HL-60 (cell line): Measurements from ENCODE around the gene ATG4B.

Experiments used
- CTCF ChIP-seq: IDR thresholded peaks from one replicate; pipeline ENCODE4 v1.5.1; 2011; ENCODE audit warnings: low read length, control low read depth, inconsistent platforms; ENCODE audit not compliant: insufficient read depth
- GABPA ChIP-seq: IDR thresholded peaks from 2 replicates; pipeline ENCODE4 v1.6.1; 2012; ENCODE audit warnings: low read depth
- POLR2AphosphoS5 ChIP-seq: IDR thresholded peaks from 2 replicates; pipeline ENCODE4 v1.6.1; 2012; ENCODE audit warnings: low read depth
- TF ChIP-seq, protein P1 (sequence below): IDR thresholded peaks from 2 replicates; pipeline ENCODE4 v1.6.1; 2012; ENCODE audit warnings: low read depth; ENCODE audit not compliant: insufficient replicate concordance

GRCh38 chr2:241593271-241593670, 44.2 kb upstream of the ATG4B start:
- TF ChIP-seq CTCF (no peak), POLR2AphosphoS5 (no peak), GABPA (no peak)
- TF ChIP-seq, protein P1, sequence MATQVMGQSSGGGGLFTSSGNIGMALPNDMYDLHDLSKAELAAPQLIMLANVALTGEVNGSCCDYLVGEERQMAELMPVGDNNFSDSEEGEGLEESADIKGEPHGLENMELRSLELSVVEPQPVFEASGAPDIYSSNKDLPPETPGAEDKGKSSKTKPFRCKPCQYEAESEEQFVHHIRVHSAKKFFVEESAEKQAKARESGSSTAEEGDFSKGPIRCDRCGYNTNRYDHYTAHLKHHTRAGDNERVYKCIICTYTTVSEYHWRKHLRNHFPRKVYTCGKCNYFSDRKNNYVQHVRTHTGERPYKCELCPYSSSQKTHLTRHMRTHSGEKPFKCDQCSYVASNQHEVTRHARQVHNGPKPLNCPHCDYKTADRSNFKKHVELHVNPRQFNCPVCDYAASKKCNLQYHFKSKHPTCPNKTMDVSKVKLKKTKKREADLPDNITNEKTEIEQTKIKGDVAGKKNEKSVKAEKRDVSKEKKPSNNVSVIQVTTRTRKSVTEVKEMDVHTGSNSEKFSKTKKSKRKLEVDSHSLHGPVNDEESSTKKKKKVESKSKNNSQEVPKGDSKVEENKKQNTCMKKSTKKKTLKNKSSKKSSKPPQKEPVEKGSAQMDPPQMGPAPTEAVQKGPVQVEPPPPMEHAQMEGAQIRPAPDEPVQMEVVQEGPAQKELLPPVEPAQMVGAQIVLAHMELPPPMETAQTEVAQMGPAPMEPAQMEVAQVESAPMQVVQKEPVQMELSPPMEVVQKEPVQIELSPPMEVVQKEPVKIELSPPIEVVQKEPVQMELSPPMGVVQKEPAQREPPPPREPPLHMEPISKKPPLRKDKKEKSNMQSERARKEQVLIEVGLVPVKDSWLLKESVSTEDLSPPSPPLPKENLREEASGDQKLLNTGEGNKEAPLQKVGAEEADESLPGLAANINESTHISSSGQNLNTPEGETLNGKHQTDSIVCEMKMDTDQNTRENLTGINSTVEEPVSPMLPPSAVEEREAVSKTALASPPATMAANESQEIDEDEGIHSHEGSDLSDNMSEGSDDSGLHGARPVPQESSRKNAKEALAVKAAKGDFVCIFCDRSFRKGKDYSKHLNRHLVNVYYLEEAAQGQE = no peak
